ENCODE data around the gene RNF19B. TPM values are rescaled to one million over a fixed set of nuclear protein-coding genes. Genes with fewer than 3 reads are reported as not detected.
A peak's percentile ranks its signal among the peaks of the same experiment; 100 is the strongest.

RNF19B gene
- total and polyA plus RNA-seq, 2 of the 13 experiments (the other 11 are each of a cell fraction or from before 2014, with no cell fraction given) = 15.3 to 22.5 TPM

DNA sequence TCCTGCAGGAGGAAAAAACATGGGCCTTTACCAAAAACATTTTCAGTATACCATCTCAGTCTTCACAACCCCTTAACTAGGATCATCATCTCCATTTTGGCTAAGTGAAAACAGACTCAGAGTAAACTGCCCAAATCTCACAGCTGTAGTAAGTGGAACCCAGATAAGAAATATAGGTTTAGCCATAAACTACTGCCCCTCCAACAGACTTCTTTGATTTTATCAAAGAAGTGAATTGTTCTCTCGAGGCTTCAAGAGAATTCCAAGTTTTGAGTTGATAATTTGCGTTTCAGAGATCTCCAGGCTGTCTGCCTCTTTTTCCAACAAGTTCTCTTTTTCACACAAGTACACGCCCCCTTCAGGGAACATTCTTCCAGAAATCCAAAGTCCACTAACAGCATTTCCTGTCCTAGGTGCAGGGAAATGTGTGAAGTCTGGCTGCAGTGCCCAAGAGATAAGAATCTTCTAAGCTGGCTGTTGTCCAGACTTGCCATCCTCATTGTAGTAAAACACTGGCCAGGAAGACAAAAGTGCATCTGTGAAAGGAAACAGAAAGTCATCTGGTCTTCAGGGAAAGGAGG, 30.8 kb downstream of the RNF19B start (continued):
- TF ChIP-seq ZNF407 (CRISPR knock-in tag; IDR thresholded peaks at IDR 0.05; ENCODE audit: not compliant biosample characterization) (no peak), SOX6 (IDR thresholded peaks at IDR 0.05) (no peak), SOX6 (CRISPR knock-in tag; IDR thresholded peaks at IDR 0.05) (peak; percentile 95), ZNF549 (CRISPR knock-in tag; IDR thresholded peaks at IDR 0.05) (no peak), ZNF83 (CRISPR knock-in tag; IDR thresholded peaks at IDR 0.05; ENCODE audit: borderline replicate concordance) (no peak), NCOA2 (CRISPR knock-in tag; IDR thresholded peaks at IDR 0.05) (peak; percentile 86), HNRNPL (IDR thresholded peaks at IDR 0.05; ENCODE audit: low read depth, low read length) (no peak), ZNF572 (CRISPR knock-in tag; IDR thresholded peaks at IDR 0.05) (no peak), SMYD3 (CRISPR knock-in tag; IDR thresholded peaks at IDR 0.05) (peak; percentile 61; the same call in 1 of the 2 replicates), ASH2L (IDR thresholded peaks at IDR 0.05; ENCODE audit: insufficient read length, low read depth, low read length) (peak; percentile 87), CBX1 (IDR thresholded peaks at IDR 0.05; ENCODE audit: low read depth) (peak; percentile 47), SCMH1 (CRISPR knock-in tag; IDR thresholded peaks at IDR 0.05; ENCODE audit: borderline replicate concordance) (no peak), TBL1XR1 (IDR thresholded peaks at IDR 0.05; ENCODE audit: borderline replicate concordance, low read length, partially characterized antibody) (no peak)
- TF ChIP-seq, protein P1, sequence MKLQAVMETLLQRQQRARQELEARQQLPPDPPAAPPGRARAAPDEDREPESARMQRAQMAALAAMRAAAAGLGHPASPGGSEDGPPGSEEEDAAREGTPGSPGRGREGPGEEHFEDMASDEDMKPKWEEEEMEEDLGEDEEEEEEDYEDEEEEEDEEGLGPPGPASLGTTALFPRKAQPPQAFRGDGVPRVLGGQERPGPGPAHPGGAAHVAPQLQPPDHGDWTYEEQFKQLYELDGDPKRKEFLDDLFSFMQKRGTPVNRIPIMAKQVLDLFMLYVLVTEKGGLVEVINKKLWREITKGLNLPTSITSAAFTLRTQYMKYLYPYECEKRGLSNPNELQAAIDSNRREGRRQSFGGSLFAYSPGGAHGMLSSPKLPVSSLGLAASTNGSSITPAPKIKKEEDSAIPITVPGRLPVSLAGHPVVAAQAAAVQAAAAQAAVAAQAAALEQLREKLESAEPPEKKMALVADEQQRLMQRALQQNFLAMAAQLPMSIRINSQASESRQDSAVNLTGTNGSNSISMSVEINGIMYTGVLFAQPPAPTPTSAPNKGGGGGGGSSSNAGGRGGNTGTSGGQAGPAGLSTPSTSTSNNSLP (IDR thresholded peaks at IDR 0.05; ENCODE audit: low read depth, low read length) = peak; percentile 6; the same call in 1 of the 2 replicates
- TF ChIP-seq, protein P2, sequence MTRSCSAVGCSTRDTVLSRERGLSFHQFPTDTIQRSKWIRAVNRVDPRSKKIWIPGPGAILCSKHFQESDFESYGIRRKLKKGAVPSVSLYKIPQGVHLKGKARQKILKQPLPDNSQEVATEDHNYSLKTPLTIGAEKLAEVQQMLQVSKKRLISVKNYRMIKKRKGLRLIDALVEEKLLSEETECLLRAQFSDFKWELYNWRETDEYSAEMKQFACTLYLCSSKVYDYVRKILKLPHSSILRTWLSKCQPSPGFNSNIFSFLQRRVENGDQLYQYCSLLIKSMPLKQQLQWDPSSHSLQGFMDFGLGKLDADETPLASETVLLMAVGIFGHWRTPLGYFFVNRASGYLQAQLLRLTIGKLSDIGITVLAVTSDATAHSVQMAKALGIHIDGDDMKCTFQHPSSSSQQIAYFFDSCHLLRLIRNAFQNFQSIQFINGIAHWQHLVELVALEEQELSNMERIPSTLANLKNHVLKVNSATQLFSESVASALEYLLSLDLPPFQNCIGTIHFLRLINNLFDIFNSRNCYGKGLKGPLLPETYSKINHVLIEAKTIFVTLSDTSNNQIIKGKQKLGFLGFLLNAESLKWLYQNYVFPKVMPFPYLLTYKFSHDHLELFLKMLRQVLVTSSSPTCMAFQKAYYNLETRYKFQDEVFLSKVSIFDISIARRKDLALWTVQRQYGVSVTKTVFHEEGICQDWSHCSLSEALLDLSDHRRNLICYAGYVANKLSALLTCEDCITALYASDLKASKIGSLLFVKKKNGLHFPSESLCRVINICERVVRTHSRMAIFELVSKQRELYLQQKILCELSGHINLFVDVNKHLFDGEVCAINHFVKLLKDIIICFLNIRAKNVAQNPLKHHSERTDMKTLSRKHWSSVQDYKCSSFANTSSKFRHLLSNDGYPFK (CRISPR knock-in tag; IDR thresholded peaks at IDR 0.05; ENCODE audit: borderline replicate concordance) = no peak
- TF ChIP-seq, protein P3, sequence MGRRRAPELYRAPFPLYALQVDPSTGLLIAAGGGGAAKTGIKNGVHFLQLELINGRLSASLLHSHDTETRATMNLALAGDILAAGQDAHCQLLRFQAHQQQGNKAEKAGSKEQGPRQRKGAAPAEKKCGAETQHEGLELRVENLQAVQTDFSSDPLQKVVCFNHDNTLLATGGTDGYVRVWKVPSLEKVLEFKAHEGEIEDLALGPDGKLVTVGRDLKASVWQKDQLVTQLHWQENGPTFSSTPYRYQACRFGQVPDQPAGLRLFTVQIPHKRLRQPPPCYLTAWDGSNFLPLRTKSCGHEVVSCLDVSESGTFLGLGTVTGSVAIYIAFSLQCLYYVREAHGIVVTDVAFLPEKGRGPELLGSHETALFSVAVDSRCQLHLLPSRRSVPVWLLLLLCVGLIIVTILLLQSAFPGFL (CRISPR knock-in tag; IDR thresholded peaks at IDR 0.05) = no peak
